ENCODE results near the gene NUTM2D.
"Not testable (repeated sequence)": the region's sequence is repeated elsewhere in the genome, so short reads cannot be mapped to it uniquely, and the experiment has no call there.

Gene NUTM2D

DNA sequence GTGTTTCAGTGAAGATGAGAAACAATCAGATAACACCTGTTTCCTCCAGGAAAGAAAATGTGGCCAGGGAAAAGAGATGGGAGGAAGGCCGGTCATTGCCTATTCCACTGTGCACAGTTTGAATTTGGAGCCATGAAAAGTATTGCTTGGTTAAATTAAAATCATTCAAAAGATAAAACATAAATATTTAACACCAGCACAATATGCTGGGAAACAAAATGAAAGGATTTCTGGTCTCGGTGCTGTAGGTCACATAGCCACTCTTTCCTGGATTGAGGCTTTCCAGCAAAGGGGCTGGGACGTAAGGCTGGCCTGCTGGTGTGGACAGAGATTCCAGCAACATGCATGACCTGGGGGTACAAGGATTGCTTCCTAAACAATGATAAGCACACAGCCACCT lies at the start of gene NUTM2D:
Gene NUTM2D (plus strand): TSS at position 301 of the 400 bp plus-strand sequence. CDS start 522 bp downstream, outside the sequence.
- TF ChIP-seq NFIC (IDR thresholded peaks at IDR 0.05); ZBTB7A (IDR thresholded peaks at IDR 0.05; ENCODE audit: low read depth); FOXM1 (IDR thresholded peaks at IDR 0.05; ENCODE audit: borderline replicate concordance, low read depth): not testable (repeated sequence)

DNA sequence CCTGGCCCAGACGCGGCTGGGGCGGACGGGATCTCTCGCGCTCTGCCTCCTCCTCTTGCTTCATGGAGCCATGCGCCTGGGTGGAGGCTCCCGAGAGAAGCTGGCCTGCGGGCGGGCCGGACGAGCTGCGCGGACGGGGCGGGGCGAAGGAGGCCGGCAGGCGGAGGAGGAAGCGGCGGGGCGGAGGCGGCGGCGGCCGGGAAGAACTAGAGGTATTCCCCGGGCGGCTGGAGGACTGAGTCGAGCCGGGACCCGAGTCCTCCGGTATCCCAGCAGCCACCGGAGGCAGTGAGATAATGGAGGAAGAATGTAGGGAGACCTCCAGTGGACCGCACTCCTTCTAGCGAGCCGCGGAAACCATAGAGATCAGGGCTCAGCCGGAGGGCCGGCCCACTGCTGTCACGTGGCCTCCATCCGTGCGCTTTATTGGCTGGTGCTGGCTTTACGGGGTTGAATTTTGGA lies 15.3 kb upstream of the NUTM2D start:
- TF ChIP-seq TCF12 (IDR thresholded peaks at IDR 0.05; ENCODE audit: low read depth) (0 out of 2 replicates have a peak, but pooled peaks have one; percentile 15), YY1 (IDR thresholded peaks at IDR 0.05; ENCODE audit: low read depth) (peak; percentile 52; the same call in 1 of the 2 replicates), MAX (IDR thresholded peaks at IDR 0.05) (peak; percentile 51; the same call in 1 of the 2 replicates), TAF1 (IDR thresholded peaks at IDR 0.05; ENCODE audit: low read depth) (peak; percentile 69; the same call in 1 of the 2 replicates), EP300 (IDR thresholded peaks at IDR 0.05; ENCODE audit: borderline replicate concordance) (0 out of 2 replicates have a peak, but pooled peaks have one; percentile 12)

DNA sequence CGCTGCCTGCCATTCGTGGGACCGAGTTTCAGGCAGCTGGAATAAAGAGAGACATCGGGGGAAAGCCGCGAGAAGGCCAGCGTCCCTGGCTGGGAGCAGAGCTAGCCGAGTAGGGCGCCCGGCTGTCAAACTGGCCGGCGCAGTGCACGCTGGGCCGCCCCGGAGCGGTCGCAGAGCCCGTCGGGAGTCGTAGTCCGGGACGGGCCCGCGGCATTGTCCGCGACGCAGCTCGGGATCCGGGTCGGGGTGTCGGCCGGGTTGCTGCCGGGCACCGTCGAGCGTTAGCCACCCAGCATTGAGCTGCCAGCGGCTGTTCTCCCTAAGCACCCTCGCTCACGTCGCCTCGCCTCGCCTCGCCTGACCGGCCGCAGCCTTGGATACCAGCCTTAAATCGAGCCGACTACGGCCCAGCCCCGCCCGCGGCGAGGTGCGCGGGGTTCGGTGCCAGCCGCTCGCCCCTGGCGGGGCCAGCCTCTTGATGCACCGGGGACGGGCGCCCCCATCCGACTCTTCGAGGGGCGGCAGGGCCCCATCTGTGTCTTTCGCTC lies 14.8 kb upstream of the NUTM2D start:
- TF ChIP-seq USF1 (IDR thresholded peaks at IDR 0.05) (peak; percentile 69), RAD21 (IDR thresholded peaks at IDR 0.05; ENCODE audit: low read depth) (peak; percentile 39), NFIC (IDR thresholded peaks at IDR 0.05) (peak; percentile 13; the same call in 1 of the 2 replicates), MAX (IDR thresholded peaks at IDR 0.05) (peak; percentile 51; the same call in 1 of the 2 replicates), ZBTB7A (IDR thresholded peaks at IDR 0.05; ENCODE audit: low read depth) (0 out of 2 replicates have a peak, but pooled peaks have one; percentile 40)

GRCh38 chr10:87396206-87396605 lies 38.7 kb downstream of the NUTM2D start:
- 0 out of 2 replicates have a peak, but pooled peaks have one; percentile 20 for TF ChIP-seq TCF12 (IDR thresholded peaks at IDR 0.05; ENCODE audit: low read depth)
- TF ChIP-seq CEBPB (IDR thresholded peaks at IDR 0.05), result peak; percentile 63

Data from Ishikawa (cell line).